A673 (cell line): ENCODE results near the gene DENND1A. TPM values are rescaled to one million over a fixed set of nuclear protein-coding genes. Genes with fewer than 3 reads are reported as not detected.

ENCODE experiments used
- BruUV-seq: library from RNA; stranded (reverse); fragments of 400-500 nt; replicated peaks from 2 replicates; lab custom pipeline; 2021; lab: Mats Ljungman, UMichigan
- CTCF ChIA-PET: fragments of 300-600 bp; sonication (Branson Sonifier 250); formaldehyde crosslinking; loops from one replicate; lab custom pipeline; 2022; ENCODE audit warnings: antibody characterized with exemption; lab: Charles Lee
- POLR2A ChIA-PET: fragments of 300-600 bp; sonication (Branson Sonifier 250); formaldehyde crosslinking; loops from one replicate; lab custom pipeline; 2022; ENCODE audit warnings: antibody characterized with exemption; ENCODE audit not compliant: low non-redundant PET; lab: Charles Lee
- DNase-seq: peaks from one replicate; pipeline ENCODE4 v3.0.0-alpha.2; 2015; ENCODE audit warnings: low spot score
- H3K27ac ChIP-seq: fragments of 200-600 bp; sonication (generic); 2 replicates; pipeline ENCODE4 v1.5.1; 2016; ENCODE audit warnings: mixed run types, low read depth, mild to moderate bottlenecking, mixed read lengths, antibody characterized with exemption, low read length; ENCODE audit not compliant: poor library complexity, severe bottlenecking
- H3K27me3 ChIP-seq: fragments of 200-600 bp; sonication (generic); replicated peaks from 2 replicates; pipeline ENCODE4 v1.6.1; 2017; ENCODE audit warnings: mixed run types, low read depth, mild to moderate bottlenecking, mixed read lengths, antibody characterized with exemption, low read length; ENCODE audit not compliant: insufficient read depth, poor library complexity
- H3K36me3 ChIP-seq: fragments of 200-600 bp; sonication (generic); 2 replicates; pipeline ENCODE4 v1.6.1; 2016; ENCODE audit warnings: mixed run types, mild to moderate bottlenecking, mixed read lengths, antibody characterized with exemption, low read length; ENCODE audit not compliant: insufficient read depth, poor library complexity, severe bottlenecking
- H3K4me1 ChIP-seq: fragments of 200-600 bp; sonication (generic); 2 replicates; pipeline ENCODE4 v1.6.1; 2017; ENCODE audit warnings: mixed run types, mild to moderate bottlenecking, mixed read lengths, antibody characterized with exemption, low read length; ENCODE audit not compliant: insufficient read depth, poor library complexity, severe bottlenecking
- H3K4me3 ChIP-seq: fragments of 200-600 bp; sonication (generic); 2 replicates; pipeline ENCODE4 v1.5.1; 2016; ENCODE audit warnings: low read depth, mixed run types, mild to moderate bottlenecking, mixed read lengths, low read length; ENCODE audit not compliant: poor library complexity, severe bottlenecking
- H3K9me3 ChIP-seq: fragments of 200-600 bp; sonication (generic); 2 replicates; pipeline ENCODE4 v1.6.1; 2016; ENCODE audit warnings: mixed run types, low read depth, mild to moderate bottlenecking, mixed read lengths, antibody characterized with exemption, low read length; ENCODE audit not compliant: poor library complexity, severe bottlenecking
- EZH2 ChIP-seq: fragments of 200-600 bp; sonication (generic); IDR thresholded peaks from 2 replicates; pipeline ENCODE4 v1.6.1; 2017; ENCODE audit warnings: borderline replicate concordance, low read depth, mild to moderate bottlenecking, mixed read lengths, antibody characterized with exemption, low read length; ENCODE audit not compliant: poor library complexity, severe bottlenecking
- intact Hi-C: fragments of 100-400 bp; cut with micrococcal nuclease; formaldehyde crosslinking; loops from one replicate; pipeline ENCODE4 v1.10.0; 2022; ENCODE audit not compliant: unreplicated experiment
- total RNA-seq: library from RNA; stranded (reverse); gene quantifications from 2 replicates; pipeline ENCODE4 v1.2.3, GENCODE V29; 2021
- TF ChIP-seq, protein P1 (sequence below): fragments of 300-800, 200-600 bp; sonication (generic); conservative IDR thresholded peaks from 2 replicates; pipeline ENCODE4 v1.5.1; 2017; ENCODE audit warnings: low read depth, mild to moderate bottlenecking, antibody characterized with exemption, low read length, moderate library complexity, mixed read lengths

Gene DENND1A
- total RNA-seq, 1 experiment from 2014 or later, result 12.0 TPM

DNA sequence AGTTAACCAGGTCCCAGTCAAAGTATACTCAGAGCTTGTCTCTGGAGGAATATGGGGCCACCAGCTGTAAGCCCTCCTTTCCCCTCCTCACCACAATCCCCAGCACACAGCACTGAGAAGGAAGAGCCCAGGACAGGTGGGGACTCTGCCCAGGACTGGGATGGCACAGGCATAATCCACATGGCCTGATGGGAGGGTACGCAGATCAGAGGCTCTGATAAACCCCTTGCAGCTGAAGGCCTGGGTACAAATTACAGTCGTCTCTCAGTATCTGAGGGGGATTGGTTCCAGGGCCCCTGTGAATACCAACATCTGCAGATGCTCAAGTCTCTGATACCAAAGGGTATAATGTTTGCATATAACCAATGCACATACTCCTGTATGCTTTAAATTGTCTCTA, 328.1 kb downstream of the DENND1A start:
- TF ChIP-seq, protein P1, sequence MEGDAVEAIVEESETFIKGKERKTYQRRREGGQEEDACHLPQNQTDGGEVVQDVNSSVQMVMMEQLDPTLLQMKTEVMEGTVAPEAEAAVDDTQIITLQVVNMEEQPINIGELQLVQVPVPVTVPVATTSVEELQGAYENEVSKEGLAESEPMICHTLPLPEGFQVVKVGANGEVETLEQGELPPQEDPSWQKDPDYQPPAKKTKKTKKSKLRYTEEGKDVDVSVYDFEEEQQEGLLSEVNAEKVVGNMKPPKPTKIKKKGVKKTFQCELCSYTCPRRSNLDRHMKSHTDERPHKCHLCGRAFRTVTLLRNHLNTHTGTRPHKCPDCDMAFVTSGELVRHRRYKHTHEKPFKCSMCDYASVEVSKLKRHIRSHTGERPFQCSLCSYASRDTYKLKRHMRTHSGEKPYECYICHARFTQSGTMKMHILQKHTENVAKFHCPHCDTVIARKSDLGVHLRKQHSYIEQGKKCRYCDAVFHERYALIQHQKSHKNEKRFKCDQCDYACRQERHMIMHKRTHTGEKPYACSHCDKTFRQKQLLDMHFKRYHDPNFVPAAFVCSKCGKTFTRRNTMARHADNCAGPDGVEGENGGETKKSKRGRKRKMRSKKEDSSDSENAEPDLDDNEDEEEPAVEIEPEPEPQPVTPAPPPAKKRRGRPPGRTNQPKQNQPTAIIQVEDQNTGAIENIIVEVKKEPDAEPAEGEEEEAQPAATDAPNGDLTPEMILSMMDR, result no peak
- no peak for TF ChIP-seq EZH2
- ChIA-PET POLR2A (no interaction called here), CTCF (no interaction called here)
- no peaks in the 10 kb centered on the region for H3K36me3 ChIP-seq
- no peak overlapping the region for H3K4me3 ChIP-seq
- no peak for DNase-seq
- intact Hi-C loops, result no loop called here
- no peak overlapping the region for H3K27ac ChIP-seq
- H3K27me3 ChIP-seq, result no peaks in the 10 kb centered on the region
- BruUV-seq, result no TSS peak
- H3K4me1 ChIP-seq, result no peaks in the 10 kb centered on the region
- no peaks in the 10 kb centered on the region for H3K9me3 ChIP-seq

DNA sequence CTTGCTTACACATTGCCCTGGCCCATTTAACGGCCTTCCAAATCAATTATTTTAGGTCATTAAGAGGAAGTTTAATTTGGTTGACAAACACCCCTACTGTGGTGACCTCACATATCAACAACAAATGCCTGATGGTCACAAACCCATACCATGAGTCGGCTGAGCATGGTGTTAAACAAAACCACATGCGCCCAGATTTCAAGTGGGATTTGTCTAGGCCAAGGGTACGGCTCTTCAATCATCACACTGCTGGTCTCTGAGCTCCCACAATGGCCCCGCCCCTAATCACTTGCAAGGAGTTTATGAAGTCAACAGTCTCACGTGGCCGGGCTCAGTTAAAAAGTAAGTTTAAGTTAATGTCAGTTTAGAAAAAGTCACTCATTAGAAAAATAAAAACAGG, 330.1 kb downstream of the DENND1A start:
- Histone ChIP-seq H3K4me1 (no peaks in the 10 kb centered on the region), H3K27me3 (no peaks in the 10 kb centered on the region), H3K36me3 (no peaks in the 10 kb centered on the region), H3K4me3 (no peak overlapping the region), H3K27ac (no peak overlapping the region), H3K9me3 (no peaks in the 10 kb centered on the region)
- CTCF ChIA-PET, result no interaction called here
- no peak for TF ChIP-seq EZH2
- TF ChIP-seq, protein P1, result no peak
- POLR2A ChIA-PET, result no interaction called here
- intact Hi-C loops, result no loop called here
- no TSS peak for BruUV-seq
- DNase-seq, result no peak

DNA sequence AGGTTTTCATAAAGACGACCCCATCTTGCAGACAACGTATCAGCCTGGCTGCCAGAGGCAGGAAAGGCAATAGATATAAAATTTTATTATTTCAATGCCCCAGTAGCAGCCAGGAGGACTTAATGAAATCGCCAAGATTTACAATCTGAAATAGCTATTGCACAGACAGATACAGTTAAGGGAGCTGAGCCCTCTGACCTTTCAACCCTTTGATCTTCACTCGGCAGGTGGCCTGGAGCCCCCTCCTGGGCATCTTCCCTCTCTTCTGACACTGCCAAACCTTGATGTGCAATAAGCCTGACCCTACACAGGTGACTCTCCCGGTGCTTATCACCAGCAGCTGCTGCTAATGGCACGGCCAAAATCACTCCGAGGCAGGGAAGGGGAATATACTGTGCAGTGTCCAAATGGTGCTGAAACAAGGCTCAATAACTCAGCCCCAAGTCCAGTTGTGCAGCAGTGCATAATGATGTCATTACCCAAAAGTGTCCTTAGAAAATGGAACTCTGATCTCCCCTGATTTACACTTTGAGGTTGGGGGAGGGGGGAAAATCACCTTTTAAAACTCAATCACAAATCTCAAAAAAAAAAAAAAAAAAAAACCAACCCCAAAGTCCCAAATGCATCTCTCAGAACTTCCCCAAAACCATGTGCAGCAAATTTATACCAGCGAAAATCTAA, 331.9 kb downstream of the DENND1A start:
- BruUV-seq, result no TSS peak
- ChIA-PET CTCF (interaction anchor here (0.7 kb wide), 1 partner anchor 11 kb away, joined by 6 read pairs; no protein-coding TSS in a partner anchor), POLR2A (no interaction called here)
- no peaks in the 10 kb centered on the region for H3K9me3 ChIP-seq
- no peak for TF ChIP-seq EZH2
- TF ChIP-seq, protein P1, result no peak
- H3K36me3 ChIP-seq, result no peaks in the 10 kb centered on the region
- no peak for DNase-seq
- no peaks in the 10 kb centered on the region for H3K27me3 ChIP-seq
- no peak overlapping the region for H3K27ac ChIP-seq
- intact Hi-C loops, result no loop called here
- no peak overlapping the region for H3K4me3 ChIP-seq
- H3K4me1 ChIP-seq, result no peaks in the 10 kb centered on the region
